ENCODE measurements around the gene AFDN. TPM values are rescaled to one million over a fixed set of nuclear protein-coding genes. Genes with fewer than 3 reads are reported as not detected.

The AFDN gene
- total RNA-seq, 2 experiments from 2014 or later: 12.5 to 13.9 TPM

- CTCF ChIA-PET: no interaction called here
- Mint-ChIP-seq H3K27ac (no peak overlapping the region), H3K27me3 (ENCODE audit: low read depth) (no peaks in the 10 kb centered on the region), H3K4me1 (ENCODE audit: low read depth) (no peaks in the 10 kb centered on the region), H3K4me3 (no peak overlapping the region), H3K36me3 (ENCODE audit: low read depth) (no peaks in the 10 kb centered on the region), H3K9me3 (no peaks in the 10 kb centered on the region)
- intact Hi-C loops (cut with micrococcal nuclease): no loop called here
- no peak for DNase-seq
Observed at GRCh38 chr6:167912494-167912893, 85.8 kb downstream of the AFDN start.

GRCh38 chr6:167913699-167914098, 87.0 kb downstream of the AFDN start:
- Mint-ChIP-seq H3K27me3 (ENCODE audit: low read depth) (peaks cover 3% of the 10 kb centered on the region), H3K4me1 (ENCODE audit: low read depth) (no peaks in the 10 kb centered on the region), H3K4me3 (no peak overlapping the region), H3K36me3 (ENCODE audit: low read depth) (no peaks in the 10 kb centered on the region), H3K9me3 (no peaks in the 10 kb centered on the region), H3K27ac (no peak overlapping the region)
- intact Hi-C loops (cut with micrococcal nuclease): no loop called here
- CTCF ChIA-PET: no interaction called here
- no peak for DNase-seq

- Mint-ChIP-seq H3K27ac (no peak overlapping the region), H3K27me3 (ENCODE audit: low read depth) (peaks cover 3% of the 10 kb centered on the region), H3K9me3 (no peaks in the 10 kb centered on the region), H3K36me3 (ENCODE audit: low read depth) (no peaks in the 10 kb centered on the region), H3K4me3 (no peak overlapping the region), H3K4me1 (ENCODE audit: low read depth) (no peaks in the 10 kb centered on the region)
- CTCF ChIA-PET: no interaction called here
- intact Hi-C loops (cut with micrococcal nuclease): no loop called here
- DNase-seq: no peak
Observed at GRCh38 chr6:167915139-167915538, 88.4 kb downstream of the AFDN start.

DNA sequence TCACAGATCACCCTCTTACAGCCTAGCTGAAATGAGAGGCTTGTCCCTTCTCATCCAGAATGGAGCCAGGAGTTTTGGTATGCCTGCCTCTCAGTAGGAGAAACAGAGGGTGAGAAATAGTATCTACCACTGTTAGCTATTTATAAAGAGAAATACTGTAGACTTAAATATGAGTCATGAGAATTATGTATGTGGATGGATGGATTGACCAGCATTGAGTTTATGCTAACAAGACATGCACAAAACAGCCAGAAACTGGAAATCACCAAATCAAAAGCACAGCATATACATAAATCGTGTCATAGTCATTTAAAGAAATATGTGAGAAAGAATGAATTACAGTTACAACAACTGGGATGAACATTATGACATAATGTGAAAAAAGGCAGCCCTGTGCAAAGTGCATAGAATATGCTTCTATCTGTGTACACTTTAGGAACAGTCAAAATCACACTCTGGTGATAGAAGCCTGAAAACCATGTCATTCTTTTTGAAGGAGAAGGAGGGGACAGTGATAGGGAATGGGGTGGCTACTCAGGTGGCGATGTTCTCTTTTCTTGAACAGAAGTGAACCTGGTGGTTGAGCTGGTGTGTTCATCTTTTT, 90.9 kb downstream of the AFDN start:
- DNase-seq: no peak
- intact Hi-C loops (cut with micrococcal nuclease): no loop called here
- H3K4me3 Mint-ChIP-seq: no peak overlapping the region
- no peaks in the 10 kb centered on the region for H3K9me3 Mint-ChIP-seq
- H3K27ac Mint-ChIP-seq: no peak overlapping the region
- H3K27me3 Mint-ChIP-seq (ENCODE audit: low read depth): peaks cover 3% of the 10 kb centered on the region
- CTCF ChIA-PET: no interaction called here
- H3K36me3 Mint-ChIP-seq (ENCODE audit: low read depth): no peaks in the 10 kb centered on the region
- no peaks in the 10 kb centered on the region for H3K4me1 Mint-ChIP-seq (ENCODE audit: low read depth)

GRCh38 chr6:167918548-167919278, 92.0 kb downstream of the AFDN start:
- peaks cover 3% of the 10 kb centered on the region for H3K27me3 Mint-ChIP-seq (ENCODE audit: low read depth)
- intact Hi-C loops (cut with micrococcal nuclease): no loop called here
- no peak overlapping the region for H3K4me3 Mint-ChIP-seq
- no peaks in the 10 kb centered on the region for H3K36me3 Mint-ChIP-seq (ENCODE audit: low read depth)
- CTCF ChIA-PET: interaction anchor here (0.6 kb wide), 1 partner anchor 451 kb away, joined by 3 read pairs; no protein-coding TSS in a partner anchor
- no peaks in the 10 kb centered on the region for H3K9me3 Mint-ChIP-seq
- H3K27ac Mint-ChIP-seq: no peak overlapping the region
- H3K4me1 Mint-ChIP-seq (ENCODE audit: low read depth): no peaks in the 10 kb centered on the region
- no peak for DNase-seq

DNA sequence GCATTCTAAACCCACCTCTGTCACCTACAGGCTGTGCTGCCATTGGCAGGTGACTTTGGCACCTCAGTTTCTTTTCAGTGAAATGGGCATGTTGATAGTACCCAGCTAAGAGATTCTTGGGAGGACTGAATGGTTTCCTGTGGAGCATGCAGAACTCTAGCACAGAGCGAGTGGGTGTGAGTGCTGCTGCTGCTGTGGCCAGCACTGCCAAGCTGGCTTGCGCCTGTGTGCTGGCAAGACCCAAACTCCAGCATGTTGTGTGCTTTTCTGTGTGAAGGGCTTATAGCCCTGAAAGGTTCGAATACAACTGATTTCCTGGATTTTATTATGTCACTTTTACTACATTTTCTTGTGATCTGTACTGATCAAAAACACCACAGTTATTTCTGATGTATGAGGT, 92.6 kb downstream of the AFDN start:
- no peak overlapping the region for H3K4me3 Mint-ChIP-seq
- no peaks in the 10 kb centered on the region for H3K9me3 Mint-ChIP-seq
- intact Hi-C loops (cut with micrococcal nuclease): no loop called here
- DNase-seq: no peak
- no peaks in the 10 kb centered on the region for H3K4me1 Mint-ChIP-seq (ENCODE audit: low read depth)
- no peak overlapping the region for H3K27ac Mint-ChIP-seq
- H3K27me3 Mint-ChIP-seq (ENCODE audit: low read depth): peaks cover 3% of the 10 kb centered on the region
- no peaks in the 10 kb centered on the region for H3K36me3 Mint-ChIP-seq (ENCODE audit: low read depth)
- CTCF ChIA-PET: no interaction called here

DNA sequence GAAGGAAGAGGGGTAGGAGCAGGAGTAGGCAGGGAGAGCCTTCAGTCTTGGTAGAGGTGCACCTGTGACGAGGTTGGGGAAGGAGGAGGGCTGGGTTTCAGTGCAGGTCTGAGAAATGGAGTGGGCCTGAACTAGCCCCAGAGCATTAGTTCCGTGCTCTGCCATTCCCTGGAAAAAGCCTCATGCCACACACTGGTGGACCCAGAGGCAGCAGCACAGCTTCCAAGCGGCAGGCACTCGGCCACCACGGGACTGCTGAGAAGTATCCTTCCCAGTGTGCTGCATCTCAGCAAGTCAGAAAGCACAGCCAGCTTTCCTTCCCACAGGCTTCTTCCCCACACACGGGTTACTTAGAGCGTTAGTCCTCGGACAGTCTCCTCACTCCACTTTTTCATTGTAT, 93.5 kb downstream of the AFDN start:
- no peaks in the 10 kb centered on the region for H3K36me3 Mint-ChIP-seq (ENCODE audit: low read depth)
- intact Hi-C loops (cut with micrococcal nuclease): no loop called here

GRCh38 chr6:167921831-167922230, 95.1 kb downstream of the AFDN start:
- Mint-ChIP-seq H3K27me3 (ENCODE audit: low read depth) (peaks cover 3% of the 10 kb centered on the region), H3K27ac (no peak overlapping the region), H3K36me3 (ENCODE audit: low read depth) (no peaks in the 10 kb centered on the region), H3K4me1 (ENCODE audit: low read depth) (no peaks in the 10 kb centered on the region), H3K9me3 (no peaks in the 10 kb centered on the region), H3K4me3 (no peak overlapping the region)
- CTCF ChIA-PET: no interaction called here
- DNase-seq: no peak
- intact Hi-C loops (cut with micrococcal nuclease): no loop called here

More for the DNA sequence above, 93.5 kb downstream of the AFDN start:
- Mint-ChIP-seq H3K4me1 (ENCODE audit: low read depth) (no peaks in the 10 kb centered on the region), H3K4me3 (no peak overlapping the region), H3K27me3 (ENCODE audit: low read depth) (peaks cover 3% of the 10 kb centered on the region), H3K9me3 (no peaks in the 10 kb centered on the region), H3K27ac (no peak overlapping the region)
- CTCF ChIA-PET: no interaction called here
- DNase-seq: no peak

GRCh38 chr6:167925026-167925425, 98.3 kb downstream of the AFDN start:
- no peaks in the 10 kb centered on the region for H3K36me3 Mint-ChIP-seq (ENCODE audit: low read depth)

DNA sequence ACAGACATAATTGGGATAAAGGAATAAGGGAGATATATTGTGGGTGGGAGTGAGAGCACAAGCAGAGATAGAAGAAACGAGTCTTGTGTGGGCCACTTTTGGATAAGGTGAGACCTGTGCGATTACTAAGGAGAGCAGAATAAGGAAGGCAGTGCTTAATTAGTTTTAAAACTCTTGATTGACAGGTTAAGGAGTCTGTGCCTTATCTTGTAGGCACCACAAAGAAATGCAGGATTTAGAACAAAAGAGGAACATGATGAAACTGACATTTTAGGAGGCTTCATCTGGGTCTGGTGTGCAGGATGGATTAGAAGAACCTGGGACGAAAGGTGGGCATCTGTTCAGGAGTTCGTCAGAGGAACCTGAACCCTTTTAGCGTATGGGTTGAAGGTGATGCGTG, 100.5 kb downstream of the AFDN start:
- H3K4me1 Mint-ChIP-seq (ENCODE audit: low read depth): no peaks in the 10 kb centered on the region
- no peaks in the 10 kb centered on the region for H3K9me3 Mint-ChIP-seq
- no peak overlapping the region for H3K27ac Mint-ChIP-seq
- no peak for DNase-seq
- CTCF ChIA-PET: no interaction called here
- H3K4me3 Mint-ChIP-seq: no peak overlapping the region
- H3K36me3 Mint-ChIP-seq (ENCODE audit: low read depth): no peaks in the 10 kb centered on the region
- H3K27me3 Mint-ChIP-seq (ENCODE audit: low read depth): no peaks in the 10 kb centered on the region
- intact Hi-C loops (cut with micrococcal nuclease): no loop called here

More at GRCh38 chr6:167925026-167925425, 98.3 kb downstream of the AFDN start:
- intact Hi-C loops (cut with micrococcal nuclease): no loop called here
- H3K4me3 Mint-ChIP-seq: no peak overlapping the region
- DNase-seq: no peak
- CTCF ChIA-PET: no interaction called here
- no peaks in the 10 kb centered on the region for H3K4me1 Mint-ChIP-seq (ENCODE audit: low read depth)
- no peaks in the 10 kb centered on the region for H3K27me3 Mint-ChIP-seq (ENCODE audit: low read depth)
- no peak overlapping the region for H3K27ac Mint-ChIP-seq
- H3K9me3 Mint-ChIP-seq: no peaks in the 10 kb centered on the region

DNA sequence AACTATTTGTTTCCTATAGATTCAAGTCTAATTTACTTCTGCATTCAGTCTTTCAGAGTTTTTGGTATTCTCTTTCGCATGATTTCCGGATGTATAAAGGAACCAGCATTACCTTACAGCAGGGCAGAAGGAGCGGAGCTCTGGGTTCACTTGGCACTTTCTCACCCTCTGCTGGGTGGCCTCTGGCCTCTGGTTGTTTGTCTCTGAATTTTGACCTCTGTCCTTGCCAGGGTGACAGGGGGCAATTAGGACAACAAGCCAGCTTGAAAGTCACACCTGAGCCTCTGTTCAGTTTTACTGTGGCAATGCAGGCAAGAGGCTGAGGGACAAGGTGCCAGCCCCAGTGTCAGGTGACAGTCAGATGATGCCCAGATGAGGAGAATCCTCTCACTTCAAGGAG, 101.4 kb downstream of the AFDN start:
- H3K36me3 Mint-ChIP-seq (ENCODE audit: low read depth): no peaks in the 10 kb centered on the region
- DNase-seq: no peak
- no peak overlapping the region for H3K4me3 Mint-ChIP-seq
- CTCF ChIA-PET: no interaction called here
- no peaks in the 10 kb centered on the region for H3K4me1 Mint-ChIP-seq (ENCODE audit: low read depth)
- no peaks in the 10 kb centered on the region for H3K9me3 Mint-ChIP-seq
- intact Hi-C loops (cut with micrococcal nuclease): no loop called here
- H3K27ac Mint-ChIP-seq: no peak overlapping the region
- H3K27me3 Mint-ChIP-seq (ENCODE audit: low read depth): no peaks in the 10 kb centered on the region

GRCh38 chr6:167930295-167930694, 103.6 kb downstream of the AFDN start:
- no peaks in the 10 kb centered on the region for H3K36me3 Mint-ChIP-seq (ENCODE audit: low read depth)
- no peak for DNase-seq
- intact Hi-C loops (cut with micrococcal nuclease): no loop called here
- H3K4me1 Mint-ChIP-seq (ENCODE audit: low read depth): no peaks in the 10 kb centered on the region
- CTCF ChIA-PET: no interaction called here
- H3K27ac Mint-ChIP-seq: no peak overlapping the region
- no peak overlapping the region for H3K4me3 Mint-ChIP-seq
- H3K27me3 Mint-ChIP-seq (ENCODE audit: low read depth): peaks cover 3% of the 10 kb centered on the region
- no peaks in the 10 kb centered on the region for H3K9me3 Mint-ChIP-seq

DNA sequence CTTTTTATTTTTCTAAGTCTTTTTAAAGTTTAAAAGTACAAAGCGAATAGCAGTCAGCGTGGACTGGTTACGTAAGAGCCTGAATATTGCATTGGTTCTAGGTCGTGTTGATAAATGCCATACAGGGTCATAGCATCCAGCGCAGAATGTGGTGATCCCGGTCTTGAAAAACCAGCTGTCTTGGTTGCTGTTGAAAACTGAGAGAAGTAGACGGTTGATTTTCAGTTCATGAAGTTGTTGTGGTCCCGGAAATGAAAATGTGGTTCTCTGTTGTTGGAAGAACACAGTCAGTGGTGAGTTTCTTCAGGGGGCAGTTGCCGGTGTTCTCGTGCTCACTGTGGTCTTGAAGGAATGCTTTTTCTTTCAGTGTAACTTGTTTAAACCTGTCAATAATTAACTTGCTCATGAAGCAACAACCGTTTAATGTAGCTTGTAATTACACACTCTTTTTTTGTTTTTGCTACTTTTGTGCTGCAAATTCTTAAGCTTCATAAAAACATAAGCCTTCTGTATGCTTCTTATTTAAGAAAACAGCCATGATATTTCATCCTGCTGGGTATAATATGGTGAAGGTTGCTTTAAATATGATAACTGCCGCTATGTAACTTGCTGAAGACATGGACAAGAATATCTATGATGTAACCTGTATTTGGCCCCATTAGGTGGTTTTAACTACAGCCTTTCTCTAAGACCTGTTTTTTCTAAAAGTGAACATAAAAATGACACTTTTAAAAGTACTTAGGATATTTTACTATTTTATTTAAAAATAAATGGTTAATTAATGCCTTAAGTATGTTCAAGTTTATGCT, 106.0 kb downstream of the AFDN start:
- Mint-ChIP-seq H3K4me3 (no peak overlapping the region), H3K4me1 (ENCODE audit: low read depth) (no peaks in the 10 kb centered on the region), H3K27ac (no peak overlapping the region), H3K9me3 (no peaks in the 10 kb centered on the region), H3K36me3 (ENCODE audit: low read depth) (no peaks in the 10 kb centered on the region), H3K27me3 (ENCODE audit: low read depth) (peaks cover 7% of the 10 kb centered on the region)
- CTCF ChIA-PET: no interaction called here
- no peak for DNase-seq
- intact Hi-C loops (cut with micrococcal nuclease): no loop called here

Measured in activated naive CD4-positive, alpha-beta T cell treated with anti-CD3 and anti-CD28 coated beads for 36 hours (primary cell).